Adrenal gland (tissue), 5 donors: ENCODE results near the gene AACS.

ENCODE experiments used
- POLR2A ChIP-seq, 2 donors: fragments of 450-650 bp; IDR thresholded peaks; one replicate each; pipeline ENCODE4 v1.6.1; 2017; ENCODE audit warnings: antibody characterized with exemption in 2 of 2, mild to moderate bottlenecking in 2 of 2, moderate library complexity in 1 of 2
- TF ChIP-seq, protein P1 (sequence below), 6 experiments: fragments of 450-650 bp in 4 of 6; fragments of 200-600 bp in 2 of 6; sonication (generic) in 1 of 6; IDR thresholded peaks; 1 replicate in 5 of 6; 2 replicates in 1 of 6; pipeline versions ENCODE4 v1.5.1 to v1.8.0; 2016 to 2021; ENCODE audit warnings: antibody characterized with exemption in 6 of 6, mild to moderate bottlenecking in 2 of 6, moderate library complexity in 1 of 6
- donor health status: DM: no; HTN: no; CAD: no.

DNA sequence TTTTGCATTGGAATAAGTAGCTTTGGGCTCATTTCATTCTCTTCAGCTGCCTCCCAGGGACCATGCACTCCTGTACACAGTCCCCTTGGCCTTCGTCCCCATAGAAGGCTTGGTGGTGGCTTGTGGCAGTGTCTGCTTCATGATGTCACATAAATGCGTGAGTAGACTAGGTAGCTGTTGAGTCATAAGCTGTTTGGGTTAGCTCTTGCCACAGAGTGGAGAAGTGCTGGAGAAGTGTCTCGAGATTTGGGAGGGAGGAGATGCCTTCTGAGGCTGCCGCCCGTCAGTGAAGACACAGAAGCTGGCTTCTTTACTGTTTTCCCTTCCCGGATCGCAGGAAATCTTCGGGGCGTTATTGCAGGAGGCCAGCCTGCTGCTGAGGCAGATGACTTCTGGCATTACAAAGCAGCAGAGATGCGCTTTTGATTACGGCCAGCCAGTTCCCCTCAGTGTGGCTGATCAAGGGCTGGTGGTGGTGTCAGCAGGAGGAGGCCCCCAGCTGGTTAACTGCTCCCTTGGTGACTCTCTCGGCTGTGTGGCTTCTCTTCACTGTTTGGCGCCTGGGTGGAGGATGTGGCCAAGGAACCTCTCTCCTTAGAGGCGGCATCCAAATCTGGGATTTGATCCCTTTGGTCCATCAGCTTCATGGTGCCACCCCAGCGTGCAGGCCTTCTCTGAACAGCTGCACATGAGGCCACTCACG, 67.6 kb downstream of the AACS start:
- no peak for TF ChIP-seq POLR2A (IDR thresholded peaks at IDR 0.05)
- TF ChIP-seq, protein P1, sequence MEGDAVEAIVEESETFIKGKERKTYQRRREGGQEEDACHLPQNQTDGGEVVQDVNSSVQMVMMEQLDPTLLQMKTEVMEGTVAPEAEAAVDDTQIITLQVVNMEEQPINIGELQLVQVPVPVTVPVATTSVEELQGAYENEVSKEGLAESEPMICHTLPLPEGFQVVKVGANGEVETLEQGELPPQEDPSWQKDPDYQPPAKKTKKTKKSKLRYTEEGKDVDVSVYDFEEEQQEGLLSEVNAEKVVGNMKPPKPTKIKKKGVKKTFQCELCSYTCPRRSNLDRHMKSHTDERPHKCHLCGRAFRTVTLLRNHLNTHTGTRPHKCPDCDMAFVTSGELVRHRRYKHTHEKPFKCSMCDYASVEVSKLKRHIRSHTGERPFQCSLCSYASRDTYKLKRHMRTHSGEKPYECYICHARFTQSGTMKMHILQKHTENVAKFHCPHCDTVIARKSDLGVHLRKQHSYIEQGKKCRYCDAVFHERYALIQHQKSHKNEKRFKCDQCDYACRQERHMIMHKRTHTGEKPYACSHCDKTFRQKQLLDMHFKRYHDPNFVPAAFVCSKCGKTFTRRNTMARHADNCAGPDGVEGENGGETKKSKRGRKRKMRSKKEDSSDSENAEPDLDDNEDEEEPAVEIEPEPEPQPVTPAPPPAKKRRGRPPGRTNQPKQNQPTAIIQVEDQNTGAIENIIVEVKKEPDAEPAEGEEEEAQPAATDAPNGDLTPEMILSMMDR (IDR thresholded peaks at IDR 0.05) = no peak
